SK-N-SH (cell line): ENCODE results near the gene SLC2A8.

Experiments used
- CHD2 ChIP-seq: fragments of 150-350 bp; IDR thresholded peaks from 2 replicates; pipeline ENCODE4 v1.6.1; 2018; ENCODE audit warnings: low read length; ENCODE audit not compliant: partially characterized antibody
- ELF1 ChIP-seq: IDR thresholded peaks from 2 replicates; pipeline ENCODE4 v1.4.0; 2012
- EP300 ChIP-seq, 2 experiments: IDR thresholded peaks; 2 replicates each; pipeline versions ENCODE4 v1.4.0 to v1.6.1; 2012; ENCODE audit warnings: borderline replicate concordance in 1 of 2, low read depth in 1 of 2, low read length in 1 of 2
- EZH2phosphoT487 ChIP-seq: fragments of 200-600 bp; sonication (generic); IDR thresholded peaks from 2 replicates; pipeline ENCODE4 v1.6.1; 2017; ENCODE audit warnings: low read depth, mixed run types, mild to moderate bottlenecking, antibody characterized with exemption, moderate library complexity, borderline replicate concordance
- NFIC ChIP-seq: IDR thresholded peaks from 2 replicates; pipeline ENCODE4 v1.4.0; 2012; ENCODE audit warnings: borderline replicate concordance
- POLR2AphosphoS5 ChIP-seq: IDR thresholded peaks from 2 replicates; pipeline ENCODE4 v1.6.1; 2012; ENCODE audit warnings: low read depth, low read length
- RAD21 ChIP-seq: IDR thresholded peaks from 2 replicates; pipeline ENCODE4 v1.6.1; 2012; ENCODE audit warnings: mild to moderate bottlenecking, low read length
- YY1 ChIP-seq: IDR thresholded peaks from 2 replicates; pipeline ENCODE4 v1.4.0; 2012; ENCODE audit warnings: low read depth, mild to moderate bottlenecking
- TF ChIP-seq, protein P1 (sequence below): fragments of 200-600 bp; sonication (generic); IDR thresholded peaks from 2 replicates; pipeline ENCODE4 v1.6.1; 2017; ENCODE audit warnings: antibody characterized with exemption, mild to moderate bottlenecking, moderate library complexity
- TF ChIP-seq, protein P2 (sequence below): IDR thresholded peaks from 2 replicates; pipeline ENCODE4 v1.6.1; 2012; ENCODE audit warnings: mild to moderate bottlenecking, low read depth, low read length, moderate library complexity
- TF ChIP-seq, protein P3 (sequence below): IDR thresholded peaks from 2 replicates; pipeline ENCODE4 v1.4.0; 2012; ENCODE audit warnings: low read depth, borderline replicate concordance

DNA sequence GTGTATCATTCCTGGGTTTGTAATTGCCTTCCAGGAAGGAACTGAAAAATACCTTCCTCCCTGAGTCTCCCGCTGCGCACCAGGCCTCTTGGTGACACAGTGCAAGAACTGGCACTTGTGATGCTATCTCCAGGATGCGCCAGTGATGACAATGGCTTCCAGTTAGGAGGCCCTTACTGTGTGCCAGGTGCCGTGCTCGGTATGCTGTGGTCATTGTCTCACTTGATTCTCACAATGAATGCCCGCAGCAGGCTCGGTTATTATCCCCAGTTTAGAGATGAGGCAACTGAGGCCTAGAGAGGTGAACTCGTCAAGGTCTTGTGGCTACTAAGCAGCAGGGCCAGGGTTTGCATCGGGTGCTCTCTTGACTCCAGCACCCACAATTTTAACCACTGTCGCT lies 31.5 kb upstream of the SLC2A8 start:
- TF ChIP-seq, protein P1, sequence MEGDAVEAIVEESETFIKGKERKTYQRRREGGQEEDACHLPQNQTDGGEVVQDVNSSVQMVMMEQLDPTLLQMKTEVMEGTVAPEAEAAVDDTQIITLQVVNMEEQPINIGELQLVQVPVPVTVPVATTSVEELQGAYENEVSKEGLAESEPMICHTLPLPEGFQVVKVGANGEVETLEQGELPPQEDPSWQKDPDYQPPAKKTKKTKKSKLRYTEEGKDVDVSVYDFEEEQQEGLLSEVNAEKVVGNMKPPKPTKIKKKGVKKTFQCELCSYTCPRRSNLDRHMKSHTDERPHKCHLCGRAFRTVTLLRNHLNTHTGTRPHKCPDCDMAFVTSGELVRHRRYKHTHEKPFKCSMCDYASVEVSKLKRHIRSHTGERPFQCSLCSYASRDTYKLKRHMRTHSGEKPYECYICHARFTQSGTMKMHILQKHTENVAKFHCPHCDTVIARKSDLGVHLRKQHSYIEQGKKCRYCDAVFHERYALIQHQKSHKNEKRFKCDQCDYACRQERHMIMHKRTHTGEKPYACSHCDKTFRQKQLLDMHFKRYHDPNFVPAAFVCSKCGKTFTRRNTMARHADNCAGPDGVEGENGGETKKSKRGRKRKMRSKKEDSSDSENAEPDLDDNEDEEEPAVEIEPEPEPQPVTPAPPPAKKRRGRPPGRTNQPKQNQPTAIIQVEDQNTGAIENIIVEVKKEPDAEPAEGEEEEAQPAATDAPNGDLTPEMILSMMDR: no peak
- TF ChIP-seq ELF1 (no peak), POLR2AphosphoS5 (no peak), EZH2phosphoT487 (no peak), YY1 (no peak), NFIC (no peak), RAD21 (no peak), EP300 (IDR thresholded peaks at IDR 0.05; ENCODE audit: borderline replicate concordance in 1 of 2, low read depth in 1 of 2, low read length in 1 of 2) (no peak), CHD2 (no peak)
- TF ChIP-seq, protein P2, sequence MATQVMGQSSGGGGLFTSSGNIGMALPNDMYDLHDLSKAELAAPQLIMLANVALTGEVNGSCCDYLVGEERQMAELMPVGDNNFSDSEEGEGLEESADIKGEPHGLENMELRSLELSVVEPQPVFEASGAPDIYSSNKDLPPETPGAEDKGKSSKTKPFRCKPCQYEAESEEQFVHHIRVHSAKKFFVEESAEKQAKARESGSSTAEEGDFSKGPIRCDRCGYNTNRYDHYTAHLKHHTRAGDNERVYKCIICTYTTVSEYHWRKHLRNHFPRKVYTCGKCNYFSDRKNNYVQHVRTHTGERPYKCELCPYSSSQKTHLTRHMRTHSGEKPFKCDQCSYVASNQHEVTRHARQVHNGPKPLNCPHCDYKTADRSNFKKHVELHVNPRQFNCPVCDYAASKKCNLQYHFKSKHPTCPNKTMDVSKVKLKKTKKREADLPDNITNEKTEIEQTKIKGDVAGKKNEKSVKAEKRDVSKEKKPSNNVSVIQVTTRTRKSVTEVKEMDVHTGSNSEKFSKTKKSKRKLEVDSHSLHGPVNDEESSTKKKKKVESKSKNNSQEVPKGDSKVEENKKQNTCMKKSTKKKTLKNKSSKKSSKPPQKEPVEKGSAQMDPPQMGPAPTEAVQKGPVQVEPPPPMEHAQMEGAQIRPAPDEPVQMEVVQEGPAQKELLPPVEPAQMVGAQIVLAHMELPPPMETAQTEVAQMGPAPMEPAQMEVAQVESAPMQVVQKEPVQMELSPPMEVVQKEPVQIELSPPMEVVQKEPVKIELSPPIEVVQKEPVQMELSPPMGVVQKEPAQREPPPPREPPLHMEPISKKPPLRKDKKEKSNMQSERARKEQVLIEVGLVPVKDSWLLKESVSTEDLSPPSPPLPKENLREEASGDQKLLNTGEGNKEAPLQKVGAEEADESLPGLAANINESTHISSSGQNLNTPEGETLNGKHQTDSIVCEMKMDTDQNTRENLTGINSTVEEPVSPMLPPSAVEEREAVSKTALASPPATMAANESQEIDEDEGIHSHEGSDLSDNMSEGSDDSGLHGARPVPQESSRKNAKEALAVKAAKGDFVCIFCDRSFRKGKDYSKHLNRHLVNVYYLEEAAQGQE: no peak
- TF ChIP-seq, protein P3, sequence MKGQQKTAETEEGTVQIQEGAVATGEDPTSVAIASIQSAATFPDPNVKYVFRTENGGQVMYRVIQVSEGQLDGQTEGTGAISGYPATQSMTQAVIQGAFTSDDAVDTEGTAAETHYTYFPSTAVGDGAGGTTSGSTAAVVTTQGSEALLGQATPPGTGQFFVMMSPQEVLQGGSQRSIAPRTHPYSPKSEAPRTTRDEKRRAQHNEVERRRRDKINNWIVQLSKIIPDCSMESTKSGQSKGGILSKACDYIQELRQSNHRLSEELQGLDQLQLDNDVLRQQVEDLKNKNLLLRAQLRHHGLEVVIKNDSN: no peak
